HEK293 (cell line): ENCODE data around the gene SIGMAR1.

Experiments used
- CTCF ChIA-PET: fragments of 350-600 bp; formaldehyde crosslinking; extraction: SDS; loops from one replicate; lab custom pipeline; 2021; ENCODE audit warnings: antibody characterized with exemption; lab: Yijun Ruan, JAX
- POLR2A ChIA-PET: fragments of 300-600 bp; formaldehyde crosslinking; extraction: SDS; loops from one replicate; lab custom pipeline; 2020; ENCODE audit warnings: antibody characterized with exemption, inconsistent platforms; lab: Yijun Ruan, JAX
- H3K27ac ChIP-seq: fragments of 200-500 bp; sonication (Bioruptor generic); 2 replicates; pipeline ENCODE4 v1.5.1; 2014; ENCODE audit warnings: low read depth, low read length, control low read depth, inconsistent platforms; ENCODE audit errors: extremely low read depth
- H3K36me3 ChIP-seq, 2 experiments: fragments of 200-500 bp in 1 of 2; sonication (Bioruptor generic) in 1 of 2; 1 replicate in 1 of 2; 2 replicates in 1 of 2; pipeline ENCODE4 v1.5.1; 2014 to 2017; ENCODE audit warnings: inconsistent platforms in 2 of 2, low read length in 2 of 2; ENCODE audit not compliant: control insufficient read depth in 2 of 2, insufficient read depth in 1 of 2
- H3K4me1 ChIP-seq: fragments of 200-500 bp; sonication (Bioruptor generic); 2 replicates; pipeline ENCODE4 v1.5.1; 2014; ENCODE audit warnings: mild to moderate bottlenecking, low read length, inconsistent platforms; ENCODE audit not compliant: control insufficient read depth, insufficient read depth
- H3K4me3 ChIP-seq: 2 replicates; pipeline ENCODE4 v1.5.1; 2011; ENCODE audit warnings: low read depth, mild to moderate bottlenecking, control low read depth, low read length, moderate library complexity
- H3K9me3 ChIP-seq: fragments of 200-500 bp; sonication (Bioruptor generic); 2 replicates; pipeline ENCODE4 v1.5.1; 2014; ENCODE audit warnings: low read depth, low read length, inconsistent platforms; ENCODE audit not compliant: control insufficient read depth, insufficient read depth
- GLI4 ChIP-seq: fragments of 450-650 bp; formaldehyde crosslinking; IDR thresholded peaks from 2 replicates; pipeline ENCODE4 v1.5.1; 2016; ENCODE audit warnings: missing biosample characterization, missing genetic modification characterization
- GLIS1 ChIP-seq: fragments of 450-650 bp; formaldehyde crosslinking; IDR thresholded peaks from 2 replicates; pipeline ENCODE4 v1.5.1; 2016; ENCODE audit warnings: missing biosample characterization, missing genetic modification characterization
- KLF16 ChIP-seq: fragments of 450-650 bp; formaldehyde crosslinking; IDR thresholded peaks from 2 replicates; pipeline ENCODE4 v1.5.1; 2017; ENCODE audit warnings: missing biosample characterization, missing genetic modification characterization
- MEIS1 ChIP-seq: sonication (generic); formaldehyde crosslinking; IDR thresholded peaks from 2 replicates; pipeline ENCODE4 v1.8.1; 2022; ENCODE audit warnings: missing genetic modification reagents, mild to moderate bottlenecking, borderline replicate concordance
- MYNN ChIP-seq: fragments of 450-650 bp; formaldehyde crosslinking; IDR thresholded peaks from 2 replicates; pipeline ENCODE4 v1.5.1; 2016; ENCODE audit warnings: missing biosample characterization, missing genetic modification characterization, borderline replicate concordance
- PRDM10 ChIP-seq: fragments of 450-650 bp; formaldehyde crosslinking; IDR thresholded peaks from 2 replicates; pipeline ENCODE4 v1.5.1; 2016; ENCODE audit warnings: missing biosample characterization, missing genetic modification characterization
- SCRT2 ChIP-seq: fragments of 450-650 bp; formaldehyde crosslinking; IDR thresholded peaks from 2 replicates; pipeline ENCODE4 v1.5.1; 2016; ENCODE audit warnings: missing biosample characterization, missing genetic modification characterization
- SP7 ChIP-seq: fragments of 450-650 bp; formaldehyde crosslinking; IDR thresholded peaks from 2 replicates; pipeline ENCODE4 v1.5.1; 2016; ENCODE audit warnings: missing biosample characterization, missing genetic modification characterization
- WT1 ChIP-seq: fragments of 450-650 bp; formaldehyde crosslinking; IDR thresholded peaks from 2 replicates; pipeline ENCODE4 v1.5.1; 2016; ENCODE audit warnings: missing biosample characterization, missing genetic modification characterization
- ZIC2 ChIP-seq: fragments of 450-650 bp; formaldehyde crosslinking; IDR thresholded peaks from 2 replicates; pipeline ENCODE4 v1.5.1; 2016; ENCODE audit warnings: missing biosample characterization, missing genetic modification characterization
- ZNF169 ChIP-seq: fragments of 450-650 bp; formaldehyde crosslinking; IDR thresholded peaks from 2 replicates; pipeline ENCODE4 v1.5.1; 2016; ENCODE audit warnings: missing biosample characterization, missing genetic modification characterization
- ZNF302 ChIP-seq: fragments of 450-650 bp; formaldehyde crosslinking; IDR thresholded peaks from 2 replicates; pipeline ENCODE4 v1.5.1; 2016; ENCODE audit warnings: missing biosample characterization, missing genetic modification characterization, low read depth
- ZNF350 ChIP-seq: fragments of 450-650 bp; formaldehyde crosslinking; IDR thresholded peaks from 2 replicates; pipeline ENCODE4 v1.5.0; 2017; ENCODE audit warnings: missing biosample characterization, mild to moderate bottlenecking, missing genetic modification characterization
- ZNF394 ChIP-seq: fragments of 450-650 bp; formaldehyde crosslinking; IDR thresholded peaks from 2 replicates; pipeline ENCODE4 v1.5.1; 2016; ENCODE audit warnings: missing biosample characterization, missing genetic modification characterization, mild to moderate bottlenecking, moderate library complexity, borderline replicate concordance
- ZNF423 ChIP-seq: fragments of 450-650 bp; formaldehyde crosslinking; IDR thresholded peaks from 2 replicates; pipeline ENCODE4 v1.5.1; 2016; ENCODE audit warnings: missing biosample characterization, missing genetic modification characterization
- ZNF645 ChIP-seq: fragments of 450-650 bp; formaldehyde crosslinking; IDR thresholded peaks from 2 replicates; pipeline ENCODE4; 2016; ENCODE audit warnings: missing biosample characterization, missing genetic modification characterization
- ZNF654 ChIP-seq: fragments of 450-650 bp; formaldehyde crosslinking; IDR thresholded peaks from 2 replicates; pipeline ENCODE4 v1.5.1; 2016; ENCODE audit warnings: low read depth, missing biosample characterization, missing genetic modification characterization
- ZNF76 ChIP-seq: fragments of 450-650 bp; formaldehyde crosslinking; IDR thresholded peaks from 2 replicates; pipeline ENCODE4; 2016; ENCODE audit warnings: low read depth, missing biosample characterization, missing genetic modification characterization, borderline replicate concordance

The SIGMAR1 gene

DNA sequence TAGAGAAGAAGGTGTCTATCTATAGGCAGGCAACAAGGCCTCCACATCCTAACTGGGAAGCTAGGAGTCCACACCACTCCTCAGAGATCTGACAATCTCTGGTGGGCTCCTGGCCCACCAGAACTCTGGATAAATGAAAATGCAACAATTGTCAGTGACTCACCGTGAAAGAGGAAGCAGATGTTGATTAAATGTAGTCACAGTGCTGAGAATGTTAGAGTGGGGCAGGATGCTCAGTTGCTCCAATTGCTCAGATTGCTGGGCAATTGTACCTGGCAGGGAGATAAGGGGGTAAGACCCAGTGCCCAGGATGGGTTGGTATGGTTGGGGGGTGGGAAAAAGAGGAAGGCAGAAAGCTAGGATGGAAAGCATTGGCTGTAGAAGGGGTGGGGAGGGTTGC is 49.1 kb upstream of the SIGMAR1 start:
- POLR2A ChIA-PET = no interaction called here

GRCh38 chr9:34686231-34686630 is 48.6 kb upstream of the SIGMAR1 start:
- H3K27ac ChIP-seq = no peak overlapping the region
- no peaks in the 10 kb centered on the region for H3K4me1 ChIP-seq
- POLR2A ChIA-PET = no interaction called here
- no peaks in the 10 kb centered on the region for H3K36me3 ChIP-seq
- CTCF ChIA-PET = interaction anchor here (0.7 to 8.3 kb wide), 5 partner anchors 10 to 213 kb away, joined by 3 to 99 read pairs (median 4); no protein-coding TSS in a partner anchor
- H3K4me3 ChIP-seq = no peak overlapping the region
- TF ChIP-seq ZNF654 (tag by site-specific recombination) (no peak), GLI4 (tag by site-specific recombination) (no peak), KLF16 (tag by site-specific recombination) (no peak), ZNF394 (tag by site-specific recombination) (no peak), PRDM10 (tag by site-specific recombination) (no peak), ZNF169 (tag by site-specific recombination) (no peak), MYNN (tag by site-specific recombination) (no peak), ZNF350 (tag by site-specific recombination) (no peak), WT1 (no peak), ZNF645 (no peak), ZNF76 (no peak), GLIS1 (tag by site-specific recombination) (no peak), ZIC2 (tag by site-specific recombination) (no peak)
- H3K9me3 ChIP-seq = no peaks in the 10 kb centered on the region

More for the DNA sequence above, 49.1 kb upstream of the SIGMAR1 start:
- Histone ChIP-seq H3K27ac (no peak overlapping the region), H3K4me1 (no peaks in the 10 kb centered on the region), H3K36me3 (no peaks in the 10 kb centered on the region), H3K4me3 (no peak overlapping the region), H3K9me3 (no peaks in the 10 kb centered on the region)
- CTCF ChIA-PET = interaction anchor here (0.7 to 8.3 kb wide), 5 partner anchors 11 to 213 kb away, joined by 3 to 99 read pairs (median 4); no protein-coding TSS in a partner anchor
- TF ChIP-seq SCRT2 (tag by site-specific recombination) (peak; percentile 37; the same call in 1 of the 2 replicates), GLIS1 (tag by site-specific recombination) (no peak)

- Histone ChIP-seq H3K36me3 (no peaks in the 10 kb centered on the region), H3K4me1 (no peaks in the 10 kb centered on the region), H3K9me3 (no peaks in the 10 kb centered on the region), H3K4me3 (no peak overlapping the region), H3K27ac (no peak overlapping the region)
- ChIA-PET POLR2A (no interaction called here), CTCF (interaction anchor here (0.9 to 8.3 kb wide), 4 partner anchors 10 to 214 kb away, joined by 4 to 99 read pairs (median 6); no protein-coding TSS in a partner anchor)
- no peak for TF ChIP-seq ZNF302
- no peak for TF ChIP-seq ZNF423 (tag by site-specific recombination)
- TF ChIP-seq SP7 = no peak
- no peak for TF ChIP-seq MEIS1 (CRISPR knock-in tag)
These were observed 48.0 kb upstream of the SIGMAR1 start for GRCh38 chr9:34685591-34685990.
